ENCODE measurements around the gene GLIS1.

- TF ChIP-seq CTCF (IDR thresholded peaks at IDR 0.05; ENCODE audit: poor library complexity) (no peak), EZH2 (IDR thresholded peaks at IDR 0.05; ENCODE audit: borderline replicate concordance) (no peak), EZH2phosphoT487 (IDR thresholded peaks at IDR 0.05; ENCODE audit: low read depth, severe bottlenecking, unreplicated experiment) (no peak)
Measured at GRCh38 chr1:53781654-53782053, 42.7 kb upstream of the GLIS1 start.
